ENCODE results near the gene KIF16B.

GRCh38 chr20:16388731-16389130 is 184.5 kb downstream of the KIF16B start:
- no peak for TF ChIP-seq CTCF (IDR thresholded peaks at IDR 0.05)
- TF ChIP-seq POLR2A (IDR thresholded peaks at IDR 0.05), result no peak

Measured in lower leg skin (tissue), 3 donors.